Measurements from ENCODE around the gene LPAR3.

LPAR3 gene

GRCh38 chr1:84855691-84856630, 37.0 kb downstream of the LPAR3 start:
- no peak for DNase-seq

GRCh38 chr1:84855168-84855567, 37.8 kb downstream of the LPAR3 start:
- DNase-seq = no peak

- peak; percentile 76 for DNase-seq
Observed at GRCh38 chr1:84853741-84854721, 39.0 kb downstream of the LPAR3 start.

GRCh38 chr1:84851839-84852238, 41.2 kb downstream of the LPAR3 start:
- DNase-seq = no peak

GRCh38 chr1:84849357-84849975, 43.5 kb downstream of the LPAR3 start:
- DNase-seq = no peak

- peak; percentile 40 for DNase-seq
Observed at GRCh38 chr1:84847253-84848250, 45.5 kb downstream of the LPAR3 start.

GRCh38 chr1:84846387-84846786, 46.6 kb downstream of the LPAR3 start:
- no peak for DNase-seq

GRCh38 chr1:84845357-84845756, 47.6 kb downstream of the LPAR3 start:
- DNase-seq = no peak

- no peak for DNase-seq
Observed at GRCh38 chr1:84844094-84844493, 48.9 kb downstream of the LPAR3 start.

GRCh38 chr1:84842748-84843231, 50.2 kb downstream of the LPAR3 start:
- no peak for DNase-seq

- no peak for DNase-seq
Observed at GRCh38 chr1:84841971-84842370, 51.0 kb downstream of the LPAR3 start.

- DNase-seq = no peak
Observed at GRCh38 chr1:84840346-84840745, 52.7 kb downstream of the LPAR3 start.

GRCh38 chr1:84839544-84839943, 53.5 kb downstream of the LPAR3 start:
- DNase-seq = no peak

- DNase-seq = no peak
Observed at GRCh38 chr1:84836145-84836544, 56.9 kb downstream of the LPAR3 start.

GRCh38 chr1:84835169-84835568, 57.8 kb downstream of the LPAR3 start:
- no peak for DNase-seq

GRCh38 chr1:84834419-84835064, 58.5 kb downstream of the LPAR3 start:
- DNase-seq = no peak

GRCh38 chr1:84833194-84833593, 59.8 kb downstream of the LPAR3 start:
- no peak for DNase-seq

- no peak for DNase-seq
Observed at GRCh38 chr1:84830136-84830535, 62.9 kb downstream of the LPAR3 start.

GRCh38 chr1:84827976-84828375, 65.0 kb downstream of the LPAR3 start:
- no peak for DNase-seq

- DNase-seq = no peak
Observed at GRCh38 chr1:84827555-84827954, 65.5 kb downstream of the LPAR3 start.

- no peak for DNase-seq
Observed at GRCh38 chr1:84825161-84825560, 67.8 kb downstream of the LPAR3 start.

Measured in central memory CD4-positive, alpha-beta T cell (primary cell).